IMR-90 (cell line): ENCODE measurements around the gene VSIG4. TPM values are rescaled to one million over a fixed set of nuclear protein-coding genes. Genes with fewer than 3 reads are reported as not detected.

Experiments used
- ATAC-seq: fragments of 200-7000 bp; cut with Tn5 transposase; 2 replicates; pipeline ENCODE4 v1.9.1; 2020; ENCODE audit warnings: low read depth, mild to moderate bottlenecking, moderate library complexity
- BruUV-seq: library from RNA; stranded (reverse); fragments of 400-500 nt; replicated peaks from 2 replicates; lab custom pipeline; 2021; lab: Mats Ljungman, UMichigan
- CTCF ChIA-PET: fragments of 300-600 bp; formaldehyde crosslinking; extraction: SDS; loops from one replicate; lab custom pipeline; 2021; ENCODE audit warnings: antibody characterized with exemption; lab: Yijun Ruan, JAX
- POLR2A ChIA-PET: fragments of 300-600 bp; sonication (Branson Sonifier 250); formaldehyde crosslinking; loops from one replicate; lab custom pipeline; 2022; ENCODE audit warnings: antibody characterized with exemption; ENCODE audit not compliant: unreplicated experiment; lab: Charles Lee
- DNase-seq: peaks from one replicate; pipeline ENCODE4 v3.0.0; 2013
- H2AFZ ChIP-seq: replicated peaks from 2 replicates; pipeline ENCODE3; 2013; ENCODE audit warnings: low read length, mild to moderate bottlenecking; ENCODE audit not compliant: poor library complexity
- H2AK5ac ChIP-seq: 2 replicates; pipeline ENCODE4 v1.6.1; 2013; ENCODE audit warnings: low read depth, low read length, inconsistent platforms
- H2AK9ac ChIP-seq: replicated peaks from 2 replicates; pipeline ENCODE3; 2013; ENCODE audit warnings: mild to moderate bottlenecking, low read depth, low read length, moderate library complexity; ENCODE audit not compliant: poor library complexity
- H2BK120ac ChIP-seq: 2 replicates; pipeline ENCODE4 v1.6.1; 2013; ENCODE audit warnings: low read depth, low read length, inconsistent platforms
- H2BK15ac ChIP-seq: 3 replicates; pipeline ENCODE4 v1.6.1; 2013; ENCODE audit warnings: low read depth, low read length, inconsistent platforms
- H2BK20ac ChIP-seq: 2 replicates; pipeline ENCODE4 v1.6.1; 2013; ENCODE audit warnings: low read depth, mild to moderate bottlenecking, inconsistent platforms, low read length, moderate library complexity
- H2BK5ac ChIP-seq: 2 replicates; pipeline ENCODE4 v1.6.1; 2013; ENCODE audit warnings: mild to moderate bottlenecking, low read depth, low read length, inconsistent platforms; ENCODE audit not compliant: poor library complexity, severe bottlenecking
- H3K14ac ChIP-seq: replicated peaks from 2 replicates; pipeline ENCODE4 v1.6.1; 2013; ENCODE audit warnings: low read depth, low read length, inconsistent platforms
- H3K18ac ChIP-seq: 2 replicates; pipeline ENCODE4 v1.6.1; 2013; ENCODE audit warnings: low read depth, low read length, control low read depth
- H3K23ac ChIP-seq: 2 replicates; pipeline ENCODE4 v1.6.1; 2013; ENCODE audit warnings: low read depth, low read length, inconsistent platforms
- H3K27ac ChIP-seq: 2 replicates; pipeline ENCODE4 v1.5.1; 2013; ENCODE audit warnings: mild to moderate bottlenecking, control low read depth, low read length; ENCODE audit not compliant: insufficient read depth
- H3K27me3 ChIP-seq: 2 replicates; pipeline ENCODE4 v1.6.1; 2013; ENCODE audit warnings: low read length; ENCODE audit not compliant: control insufficient read depth, insufficient read depth
- H3K36me3 ChIP-seq: 2 replicates; pipeline ENCODE4 v1.6.1; 2013; ENCODE audit warnings: low read length, mixed read lengths; ENCODE audit not compliant: control insufficient read depth, insufficient read depth
- H3K4ac ChIP-seq: 2 replicates; pipeline ENCODE4 v1.6.1; 2013; ENCODE audit warnings: low read depth, low read length, inconsistent platforms
- H3K4me1 ChIP-seq: 2 replicates; pipeline ENCODE4 v1.6.1; 2013; ENCODE audit warnings: low read length, mixed read lengths; ENCODE audit not compliant: control insufficient read depth, insufficient read depth
- H3K4me2 ChIP-seq: 2 replicates; pipeline ENCODE4 v1.6.1; 2013; ENCODE audit warnings: low read depth, mild to moderate bottlenecking, control low read depth, low read length, moderate library complexity
- H3K4me3 ChIP-seq: 2 replicates; pipeline ENCODE4 v1.5.1; 2013; ENCODE audit warnings: low read depth, mild to moderate bottlenecking, control low read depth, low read length, moderate library complexity; ENCODE audit not compliant: insufficient read depth
- H3K56ac ChIP-seq: 2 replicates; pipeline ENCODE4 v1.6.1; 2013; ENCODE audit warnings: low read length, inconsistent platforms; ENCODE audit not compliant: insufficient read depth; ENCODE audit errors: extremely low read depth
- H3K79me1 ChIP-seq, 2 experiments: 2 replicates each; pipeline ENCODE4 v1.6.1; 2013; ENCODE audit warnings: low read length in 2 of 2, inconsistent platforms in 1 of 2, low read depth in 1 of 2
- H3K9ac ChIP-seq: 2 replicates; pipeline ENCODE4 v1.6.1; 2013; ENCODE audit warnings: low read depth, low read length, control low read depth
- H3K9me1 ChIP-seq: 2 replicates; pipeline ENCODE4 v1.6.1; 2013; ENCODE audit warnings: low read length, inconsistent platforms; ENCODE audit not compliant: insufficient read depth
- H3K9me3 ChIP-seq: 2 replicates; pipeline ENCODE4 v1.6.1; 2013; ENCODE audit warnings: low read length; ENCODE audit not compliant: control insufficient read depth, insufficient read depth
- H4K20me1 ChIP-seq: 2 replicates; pipeline ENCODE4 v1.6.1; 2013; ENCODE audit warnings: low read length, inconsistent platforms; ENCODE audit not compliant: insufficient read depth
- H4K5ac ChIP-seq: 2 replicates; pipeline ENCODE4 v1.6.1; 2013; ENCODE audit warnings: mild to moderate bottlenecking, low read depth, low read length, control low read depth
- H4K8ac ChIP-seq, 2 experiments: 2 replicates each; pipeline ENCODE4 v1.6.1; 2013; ENCODE audit warnings: low read depth in 2 of 2, low read length in 2 of 2, control low read depth in 1 of 2, inconsistent platforms in 1 of 2
- H4K91ac ChIP-seq: 2 replicates; pipeline ENCODE4 v1.6.1; 2013; ENCODE audit warnings: low read depth, low read length, inconsistent platforms; ENCODE audit not compliant: insufficient read depth
- BHLHE40 ChIP-seq: fragments of 150-350 bp; IDR thresholded peaks from 2 replicates; pipeline ENCODE4 v1.6.1; 2016; ENCODE audit warnings: mild to moderate bottlenecking, low read depth, low read length
- CHD1 ChIP-seq: IDR thresholded peaks from 2 replicates; pipeline ENCODE4 v1.6.1; 2012; ENCODE audit warnings: low read depth, low read length, improper control_type of control experiment
- FOS ChIP-seq: fragments of 150-350 bp; IDR thresholded peaks from 2 replicates; pipeline ENCODE4 v1.6.1; 2016; ENCODE audit warnings: low read depth, low read length
- MAZ ChIP-seq: IDR thresholded peaks from 2 replicates; pipeline ENCODE4 v1.6.1; 2012; ENCODE audit warnings: low read depth, mild to moderate bottlenecking, low read length, improper control_type of control experiment, moderate library complexity, borderline replicate concordance
- MXI1 ChIP-seq: IDR thresholded peaks from 2 replicates; pipeline ENCODE4 v1.6.1; 2012; ENCODE audit warnings: low read depth, mild to moderate bottlenecking, low read length, moderate library complexity, borderline replicate concordance
- NFE2L2 ChIP-seq: fragments of 150-350 bp; IDR thresholded peaks from 2 replicates; pipeline ENCODE4 v1.6.1; 2016; ENCODE audit warnings: low read depth, mild to moderate bottlenecking, low read length
- POLR2A ChIP-seq: IDR thresholded peaks from 2 replicates; pipeline ENCODE4 v1.6.1; 2012; ENCODE audit warnings: mild to moderate bottlenecking, low read depth, low read length
- RAD21 ChIP-seq: IDR thresholded peaks from 2 replicates; pipeline ENCODE4 v1.6.1; 2012; ENCODE audit warnings: low read length, improper control_type of control experiment
- RCOR1 ChIP-seq: IDR thresholded peaks from 2 replicates; pipeline ENCODE4 v1.6.1; 2012; ENCODE audit warnings: mild to moderate bottlenecking, low read length, improper control_type of control experiment; ENCODE audit not compliant: insufficient replicate concordance
- RFX5 ChIP-seq: IDR thresholded peaks from 2 replicates; pipeline ENCODE4 v1.8.0; 2012; ENCODE audit warnings: low read depth, mild to moderate bottlenecking, low read length, moderate library complexity
- SMC3 ChIP-seq: fragments of 150-350 bp; IDR thresholded peaks from 2 replicates; pipeline ENCODE4 v1.6.1; 2016; ENCODE audit warnings: low read depth, mild to moderate bottlenecking, antibody characterized with exemption, low read length, moderate library complexity
- WGBS, 2 experiments: methylation state at CpG; one replicate each; pipeline versions ENCODE4 v1.1.5 to v1.1.7; 2013; ENCODE audit warnings: missing lambda C conversion rate in 2 of 2; ENCODE audit not compliant: insufficient read length in 1 of 2; ENCODE audit errors: extremely low coverage in 2 of 2; 5-methylcytosine and 5-hydroxymethylcytosine counted together
- dilution Hi-C: fragments of 300-500 bp; cut with HindIII; formaldehyde crosslinking; loops from one replicate; pipeline ENCODE4 v1.14.3; 2018; ENCODE audit warnings: low sequenced_read_pairs; ENCODE audit not compliant: unreplicated experiment
- in situ Hi-C: fragments of 300-500 bp; cut with MboI; formaldehyde crosslinking; loops from 3 replicates; pipeline ENCODE4 v1.14.3; 2019; ENCODE audit warnings: low sequenced_read_pairs, inconsistent platforms, mixed read lengths
- intact Hi-C: fragments of 100-400 bp; cut with micrococcal nuclease; formaldehyde crosslinking; loops from 2 replicates; pipeline ENCODE4 v1.10.0; 2022
- polyA plus RNA-seq, 3 experiments: library from polyadenylated mRNA; depleted of rRNA; stranded (reverse); fragments of >200 nt; gene quantifications; 2 replicates each; pipeline ENCODE4 v1.2.3, GENCODE V29; 2012; ENCODE audit warnings: low replicate concordance in 1 of 3
- total RNA-seq: library from RNA; depleted of rRNA; stranded (reverse); fragments of >200 nt; gene quantifications from 2 replicates; pipeline ENCODE4 v1.2.3, GENCODE V29; 2012
- TF ChIP-seq, protein P1 (sequence below): fragments of 150-350 bp; IDR thresholded peaks from 2 replicates; pipeline ENCODE4 v1.6.1; 2017; ENCODE audit warnings: mild to moderate bottlenecking, antibody characterized with exemption, low read length, low read depth
- TF ChIP-seq, protein P2 (sequence below): conservative IDR thresholded peaks from 2 replicates; pipeline ENCODE4 v1.5.1; 2012; ENCODE audit warnings: mild to moderate bottlenecking, low read depth, low read length, improper control_type of control experiment

The VSIG4 gene
- total and polyA plus RNA-seq, 2 of the 4 experiments (the other 2 are of a cell fraction): not detected

DNA sequence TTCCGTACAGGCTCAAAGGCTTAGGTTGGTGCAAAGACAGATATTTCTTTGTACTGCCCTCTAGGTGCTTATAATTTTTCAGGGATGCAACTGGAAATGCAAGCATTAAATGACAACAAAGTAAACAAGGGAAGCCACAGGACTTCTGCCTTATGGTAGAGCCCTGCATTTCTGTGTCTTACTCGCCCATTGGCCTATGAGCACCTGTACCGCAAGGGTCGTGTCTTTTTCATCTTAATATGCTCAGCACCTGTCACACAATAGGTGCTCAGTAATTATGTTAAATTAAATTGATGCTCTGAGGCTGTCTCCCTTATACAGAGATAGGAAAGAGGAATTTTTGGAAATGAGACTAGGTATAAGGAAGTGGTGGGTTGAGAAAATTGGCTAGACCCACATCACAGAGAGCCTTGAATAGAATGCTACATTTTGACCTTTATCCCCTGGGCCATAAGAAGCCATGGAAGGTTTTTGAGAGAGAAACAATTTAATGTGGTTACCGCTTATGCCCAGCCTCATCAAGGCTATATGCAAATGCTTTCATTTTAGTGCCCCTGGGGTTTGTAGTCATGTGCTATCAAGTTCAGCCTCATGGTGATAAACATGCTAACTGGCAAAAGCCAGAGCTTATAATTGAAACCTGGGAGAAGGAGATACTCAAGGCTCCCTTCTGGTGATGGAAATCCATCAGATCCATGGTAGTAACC, 16.3 kb downstream of the VSIG4 start:
- dilution Hi-C loops: no loop called here
- Histone ChIP-seq H3K79me1 (no peaks in the 10 kb centered on the region), H3K23ac (no peak overlapping the region), H3K27me3 (peaks cover 6% of the 10 kb centered on the region), H3K4me1 (no peaks in the 10 kb centered on the region), H2AK5ac (no peak overlapping the region), H4K8ac (no peak overlapping the region), H4K5ac (no peak overlapping the region), H2BK15ac (no peak overlapping the region), H3K14ac (no peak overlapping the region), H2BK120ac (no peak overlapping the region), H3K4me2 (no peak overlapping the region), H3K9me3 (no peaks in the 10 kb centered on the region), H3K4ac (no peak overlapping the region), H2AFZ (no peak overlapping the region), H2BK5ac (no peak overlapping the region), H3K4me3 (no peak overlapping the region), H4K20me1 (no peaks in the 10 kb centered on the region), H3K56ac (no peak overlapping the region), H3K18ac (no peak overlapping the region), H4K91ac (no peak overlapping the region), H3K27ac (no peak overlapping the region), H3K9ac (no peak overlapping the region), H3K36me3 (no peaks in the 10 kb centered on the region), H2BK20ac (no peak overlapping the region), H2AK9ac (no peak overlapping the region), H3K9me1 (no peaks in the 10 kb centered on the region)
- ATAC-seq (no peak), DNase-seq (no peak)
- no TSS peak for BruUV-seq
- intact Hi-C loops: no loop called here
- in situ Hi-C loops: no loop called here
- TF ChIP-seq FOS: no peak
- TF ChIP-seq POLR2A: no peak
- no peak for TF ChIP-seq RFX5
- no peak for TF ChIP-seq MXI1
- no peak for TF ChIP-seq BHLHE40
- no peak for TF ChIP-seq SMC3
- TF ChIP-seq, protein P1, sequence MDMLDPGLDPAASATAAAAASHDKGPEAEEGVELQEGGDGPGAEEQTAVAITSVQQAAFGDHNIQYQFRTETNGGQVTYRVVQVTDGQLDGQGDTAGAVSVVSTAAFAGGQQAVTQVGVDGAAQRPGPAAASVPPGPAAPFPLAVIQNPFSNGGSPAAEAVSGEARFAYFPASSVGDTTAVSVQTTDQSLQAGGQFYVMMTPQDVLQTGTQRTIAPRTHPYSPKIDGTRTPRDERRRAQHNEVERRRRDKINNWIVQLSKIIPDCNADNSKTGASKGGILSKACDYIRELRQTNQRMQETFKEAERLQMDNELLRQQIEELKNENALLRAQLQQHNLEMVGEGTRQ: no peak
- no peak for TF ChIP-seq CHD1
- no peak for TF ChIP-seq NFE2L2
- TF ChIP-seq MAZ: no peak
- TF ChIP-seq, protein P2, sequence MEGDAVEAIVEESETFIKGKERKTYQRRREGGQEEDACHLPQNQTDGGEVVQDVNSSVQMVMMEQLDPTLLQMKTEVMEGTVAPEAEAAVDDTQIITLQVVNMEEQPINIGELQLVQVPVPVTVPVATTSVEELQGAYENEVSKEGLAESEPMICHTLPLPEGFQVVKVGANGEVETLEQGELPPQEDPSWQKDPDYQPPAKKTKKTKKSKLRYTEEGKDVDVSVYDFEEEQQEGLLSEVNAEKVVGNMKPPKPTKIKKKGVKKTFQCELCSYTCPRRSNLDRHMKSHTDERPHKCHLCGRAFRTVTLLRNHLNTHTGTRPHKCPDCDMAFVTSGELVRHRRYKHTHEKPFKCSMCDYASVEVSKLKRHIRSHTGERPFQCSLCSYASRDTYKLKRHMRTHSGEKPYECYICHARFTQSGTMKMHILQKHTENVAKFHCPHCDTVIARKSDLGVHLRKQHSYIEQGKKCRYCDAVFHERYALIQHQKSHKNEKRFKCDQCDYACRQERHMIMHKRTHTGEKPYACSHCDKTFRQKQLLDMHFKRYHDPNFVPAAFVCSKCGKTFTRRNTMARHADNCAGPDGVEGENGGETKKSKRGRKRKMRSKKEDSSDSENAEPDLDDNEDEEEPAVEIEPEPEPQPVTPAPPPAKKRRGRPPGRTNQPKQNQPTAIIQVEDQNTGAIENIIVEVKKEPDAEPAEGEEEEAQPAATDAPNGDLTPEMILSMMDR: no peak
- no peak for TF ChIP-seq RAD21
- TF ChIP-seq RCOR1: no peak
- WGBS, 2 experiments: no CpG with 5 or more reads among the region's 5 CpGs
- CTCF ChIA-PET: no interaction called here
- POLR2A ChIA-PET: no interaction called here
